NB4 (cell line): ENCODE data around the gene LIME1.

Experiments used
- CTCF ChIP-seq: IDR thresholded peaks from one replicate; pipeline ENCODE4 v1.5.1; 2012; ENCODE audit warnings: low read depth, low read length
- MYC ChIP-seq: IDR thresholded peaks from 2 replicates; pipeline ENCODE4 v1.6.1; 2011; ENCODE audit warnings: low read depth, low read length
- POLR2A ChIP-seq: IDR thresholded peaks from 2 replicates; pipeline ENCODE4 v1.6.1; 2011; ENCODE audit warnings: mild to moderate bottlenecking; ENCODE audit not compliant: insufficient read length; ENCODE audit errors: extremely low read depth
- TF ChIP-seq, protein P1 (sequence below): IDR thresholded peaks from 2 replicates; pipeline ENCODE4 v1.6.1; 2011; ENCODE audit warnings: low read depth, low read length

GRCh38 chr20:63733579-63734081, 2.8 kb upstream of the LIME1 start:
- no peak for TF ChIP-seq CTCF
- no peak for TF ChIP-seq POLR2A
- TF ChIP-seq, protein P1, sequence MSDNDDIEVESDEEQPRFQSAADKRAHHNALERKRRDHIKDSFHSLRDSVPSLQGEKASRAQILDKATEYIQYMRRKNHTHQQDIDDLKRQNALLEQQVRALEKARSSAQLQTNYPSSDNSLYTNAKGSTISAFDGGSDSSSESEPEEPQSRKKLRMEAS = no peak
- no peak for TF ChIP-seq MYC
